ENCODE results near the gene PAX8. TPM values are rescaled to one million over a fixed set of nuclear protein-coding genes. Genes with fewer than 3 reads are reported as not detected.

Gene PAX8
- total RNA-seq, 5 donors from 2014 or later (not counting 1 experiment from before 2014, with no cell fraction given): 1.0 to 1.8 (median 1.3) TPM

DNA sequence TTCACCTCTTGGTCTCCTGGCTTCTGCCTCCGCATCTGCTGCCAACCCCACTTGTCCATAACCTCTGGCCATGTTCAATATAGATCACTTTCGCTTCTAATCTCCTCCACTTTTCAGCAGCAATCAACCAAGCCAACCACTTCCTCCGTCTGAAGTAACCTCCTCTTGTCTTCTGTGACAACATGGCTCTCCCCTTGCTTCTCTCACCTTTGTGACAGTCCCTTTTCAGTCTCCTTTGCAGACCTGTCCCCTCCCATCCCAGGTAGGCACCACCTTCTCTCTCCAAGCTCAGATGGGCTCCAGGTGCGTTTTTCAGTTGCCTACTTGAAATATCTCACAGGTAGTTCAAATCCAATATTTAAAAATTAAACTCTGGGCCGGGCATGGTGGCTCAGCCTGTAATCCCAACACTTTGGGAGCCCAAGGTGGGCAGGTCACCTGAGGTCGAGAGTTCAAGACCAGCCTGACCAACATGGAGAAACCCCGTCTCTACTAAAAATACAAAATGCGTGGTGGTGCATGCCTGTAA, 109.7 kb downstream of the PAX8 start:
- H3K36me3 Mint-ChIP-seq: no peaks in the 10 kb centered on the region
- H3K27ac Mint-ChIP-seq: peak overlapping the region; percentile 96 to 100
- H3K27me3 Mint-ChIP-seq: no peaks in the 10 kb centered on the region
- ChIA-PET CTCF (no interaction called here), POLR2A (interaction anchor here in 1 of 2 donors (1.1 kb wide), 1 partner anchor 11 kb away, joined by 3 read pairs; no protein-coding TSS in a partner anchor)
- peaks cover 0 to 3% (median 0%) of the 10 kb centered on the region in 3 donors for H3K9me3 Mint-ChIP-seq
- Histone ChIP-seq H3K27ac (ENCODE audit: low read length) (peak overlapping the region; percentile 85), H3K4me3 (ENCODE audit: control insufficient read depth in 1 of 2, extremely low read depth in 1 of 2, low read length in 1 of 2) (peak overlapping the region; percentile 11 to 13), H3K4me1 (ENCODE audit: control insufficient read depth in 1 of 2, extremely low read depth in 1 of 2, insufficient read depth in 2 of 2, low read length in 2 of 2) (peaks cover 50 to 74% of the 10 kb centered on the region in 2 experiments), H3K36me3 (ENCODE audit: control insufficient read depth in 2 of 2, extremely low read depth in 1 of 2, insufficient read depth in 1 of 2, low read length in 1 of 2) (no peaks in the 10 kb centered on the region), H3K27me3 (replicated peaks in 1 of 2; ENCODE audit: control insufficient read depth in 2 of 2, extremely low read depth in 1 of 2, insufficient read depth in 2 of 2, low read length in 1 of 2) (no peaks in the 10 kb centered on the region), H3K9me3 (no peaks in the 10 kb centered on the region)
- WGBS (ENCODE audit: insufficient coverage): 49% methylated on average over 7 of the region's 8 CpGs
- peak in 15 of 35 experiments; percentile 10 to 77 (median 37) for DNase-seq
- H3K4me1 Mint-ChIP-seq: peaks cover 84 to 91% (median 86%) of the 10 kb centered on the region in 3 donors
- peak overlapping the region; percentile 29 to 70 (median 62) for H3K4me3 Mint-ChIP-seq
- ATAC-seq (replicated peaks in 1 of 4): peak; percentile 50 to 60 (median 56)

DNA sequence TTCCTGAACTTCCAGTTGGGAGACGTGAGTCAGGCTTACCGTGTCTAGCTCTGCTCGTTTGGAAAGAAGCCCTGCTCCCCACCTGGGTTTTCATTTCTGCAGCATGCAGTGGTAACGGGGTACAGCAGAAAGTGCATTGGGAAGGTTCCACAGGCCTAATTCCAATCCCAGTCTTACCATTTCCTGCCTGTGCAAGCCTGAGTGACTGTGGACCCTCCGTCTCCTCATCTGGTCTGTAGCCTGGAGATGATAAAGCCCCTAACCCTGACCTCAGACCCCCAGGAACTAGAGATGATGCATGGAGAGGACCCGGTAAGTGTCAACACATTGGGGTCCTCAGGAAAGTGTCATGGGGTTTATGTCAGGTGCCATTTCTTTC, 110.8 kb downstream of the PAX8 start:
- peak overlapping the region in 2 of 3 donors; percentile 62 to 70 for H3K4me3 Mint-ChIP-seq
- Histone ChIP-seq H3K36me3 (ENCODE audit: control insufficient read depth in 2 of 2, extremely low read depth in 1 of 2, insufficient read depth in 1 of 2, low read length in 1 of 2) (no peaks in the 10 kb centered on the region), H3K4me3 (ENCODE audit: control insufficient read depth in 1 of 2, extremely low read depth in 1 of 2, low read length in 1 of 2) (no peak overlapping the region), H3K4me1 (ENCODE audit: control insufficient read depth in 1 of 2, extremely low read depth in 1 of 2, insufficient read depth in 2 of 2, low read length in 2 of 2) (peaks cover 46 to 64% of the 10 kb centered on the region in 2 experiments), H3K27me3 (replicated peaks in 1 of 2; ENCODE audit: control insufficient read depth in 2 of 2, extremely low read depth in 1 of 2, insufficient read depth in 2 of 2, low read length in 1 of 2) (no peaks in the 10 kb centered on the region), H3K27ac (ENCODE audit: low read length) (peak overlapping the region; percentile 85), H3K9me3 (no peaks in the 10 kb centered on the region)
- ATAC-seq (replicated peaks in 1 of 4) (no peak), DNase-seq (no peak)
- peaks cover 78 to 83% (median 79%) of the 10 kb centered on the region in 3 donors for H3K4me1 Mint-ChIP-seq
- ChIA-PET CTCF (interaction anchor here (0.6 to 1.5 kb wide), 3 partner anchors 30 to 200 kb away, joined by 3 to 7 read pairs (median 4); no protein-coding TSS in a partner anchor), POLR2A (interaction anchor here in 1 of 2 donors (0.5 to 1.1 kb wide), 2 partner anchors 12 to 56 kb away, joined by 3 read pairs; no protein-coding TSS in a partner anchor)
- H3K36me3 Mint-ChIP-seq: no peaks in the 10 kb centered on the region
- H3K27me3 Mint-ChIP-seq: no peaks in the 10 kb centered on the region
- H3K27ac Mint-ChIP-seq: peak overlapping the region; percentile 96 to 100
- WGBS (ENCODE audit: insufficient coverage): 94% methylated on average over 3 of the region's 6 CpGs
- peaks cover 0 to 3% (median 0%) of the 10 kb centered on the region in 3 donors for H3K9me3 Mint-ChIP-seq

DNA sequence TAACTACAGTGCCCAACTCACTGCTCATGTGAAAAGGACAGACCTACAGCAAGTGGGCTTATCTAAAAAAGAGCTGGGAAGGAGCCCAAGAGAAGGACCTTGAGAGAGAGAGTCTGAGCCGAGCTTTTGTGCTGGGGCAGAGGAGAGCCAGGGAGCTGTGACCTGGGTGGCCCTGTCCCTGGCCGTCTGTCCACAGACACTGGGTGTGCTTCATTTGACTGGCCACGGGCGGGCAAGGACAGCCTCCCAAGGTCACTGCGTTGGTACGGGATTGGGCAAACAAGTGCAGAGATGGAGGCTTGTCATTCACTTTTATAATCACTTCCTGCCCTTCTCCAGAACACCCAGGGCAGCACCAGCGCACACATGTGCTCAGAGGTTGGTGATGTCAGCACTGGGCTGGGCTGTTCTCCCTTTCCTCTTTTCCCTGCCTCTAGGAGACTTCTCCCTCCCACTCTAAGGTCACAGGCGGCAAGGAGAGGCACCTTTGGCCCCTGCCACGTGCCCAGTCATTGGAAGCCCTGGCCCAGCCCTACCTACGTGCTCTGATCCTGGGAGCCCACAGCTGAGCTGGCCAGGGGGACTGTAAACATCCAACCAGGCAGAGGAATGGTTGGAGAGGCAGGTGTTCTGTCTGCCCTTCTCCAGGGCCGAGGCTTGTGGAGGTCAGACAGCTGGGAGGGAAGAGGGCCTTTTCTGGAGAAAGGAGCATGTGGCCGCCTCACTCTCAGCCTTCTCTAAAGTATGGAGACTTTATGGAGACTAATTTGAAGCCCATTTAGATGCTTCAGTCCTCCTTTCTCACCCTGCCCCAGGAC, 111.4 kb downstream of the PAX8 start:
- no peak overlapping the region for H3K4me3 ChIP-seq (ENCODE audit: control insufficient read depth in 1 of 2, extremely low read depth in 1 of 2, low read length in 1 of 2)
- H3K4me1 ChIP-seq (ENCODE audit: control insufficient read depth in 1 of 2, extremely low read depth in 1 of 2, insufficient read depth in 2 of 2, low read length in 2 of 2): peaks cover 44 to 57% of the 10 kb centered on the region in 2 experiments
- ChIA-PET POLR2A (interaction anchor here in 1 of 2 donors (0.5 kb wide), 1 partner anchor 55 kb away, joined by 3 read pairs; no protein-coding TSS in a partner anchor), CTCF (interaction anchor here (0.9 to 2.1 kb wide), 4 partner anchors 11 to 37 kb away, joined by 3 to 14 read pairs (median 6); no protein-coding TSS in a partner anchor)
- Mint-ChIP-seq H3K27me3 (no peaks in the 10 kb centered on the region), H3K27ac (peak overlapping the region; percentile 96 to 100), H3K36me3 (no peaks in the 10 kb centered on the region), H3K4me1 (peaks cover 78 to 83% (median 79%) of the 10 kb centered on the region in 3 donors), H3K4me3 (peak overlapping the region; percentile 62 to 70 (median 63)), H3K9me3 (peaks cover 0 to 3% (median 0%) of the 10 kb centered on the region in 3 donors)
- peak in 10 of 35 experiments; percentile 16 to 61 (median 38) for DNase-seq
- ATAC-seq (replicated peaks in 1 of 4): peak; percentile 65 to 70 (median 68)
- H3K27me3 ChIP-seq (replicated peaks in 1 of 2; ENCODE audit: control insufficient read depth in 2 of 2, extremely low read depth in 1 of 2, insufficient read depth in 2 of 2, low read length in 1 of 2): no peaks in the 10 kb centered on the region
- WGBS (ENCODE audit: insufficient coverage): 69% methylated on average over 2 of the region's 12 CpGs
- no peaks in the 10 kb centered on the region for H3K9me3 ChIP-seq
- peak overlapping the region; percentile 85 for H3K27ac ChIP-seq (ENCODE audit: low read length)
- no peaks in the 10 kb centered on the region for H3K36me3 ChIP-seq (ENCODE audit: control insufficient read depth in 2 of 2, extremely low read depth in 1 of 2, insufficient read depth in 1 of 2, low read length in 1 of 2)

- Histone ChIP-seq H3K27ac (ENCODE audit: low read length) (peak overlapping the region; percentile 0), H3K27me3 (replicated peaks in 1 of 2; ENCODE audit: control insufficient read depth in 2 of 2, extremely low read depth in 1 of 2, insufficient read depth in 2 of 2, low read length in 1 of 2) (no peaks in the 10 kb centered on the region), H3K9me3 (no peaks in the 10 kb centered on the region), H3K4me1 (ENCODE audit: control insufficient read depth in 1 of 2, extremely low read depth in 1 of 2, insufficient read depth in 2 of 2, low read length in 2 of 2) (peaks cover 37 to 46% of the 10 kb centered on the region in 2 experiments), H3K36me3 (ENCODE audit: control insufficient read depth in 2 of 2, extremely low read depth in 1 of 2, insufficient read depth in 1 of 2, low read length in 1 of 2) (no peaks in the 10 kb centered on the region), H3K4me3 (ENCODE audit: control insufficient read depth in 1 of 2, extremely low read depth in 1 of 2, low read length in 1 of 2) (no peak overlapping the region)
- Mint-ChIP-seq H3K27me3 (no peaks in the 10 kb centered on the region), H3K9me3 (peaks cover 0 to 3% (median 0%) of the 10 kb centered on the region in 3 donors), H3K36me3 (no peaks in the 10 kb centered on the region), H3K4me1 (peaks cover 67 to 73% (median 69%) of the 10 kb centered on the region in 3 donors), H3K4me3 (no peak overlapping the region), H3K27ac (peak overlapping the region; percentile 96 to 100)
- 100% methylated on average over 3 of the region's 7 CpGs for WGBS (ENCODE audit: insufficient coverage)
- ChIA-PET CTCF (interaction anchor here (0.7 to 2.1 kb wide), 2 partner anchors 28 to 47 kb away, joined by 3 to 14 read pairs; no protein-coding TSS in a partner anchor), POLR2A (interaction anchor here in 1 of 2 donors (0.5 kb wide), 1 partner anchor 532 kb away, joined by 3 read pairs; no protein-coding TSS in a partner anchor)
- no peak for ATAC-seq (replicated peaks in 1 of 4)
- DNase-seq: no peak
These were observed 112.5 kb downstream of the PAX8 start for GRCh38 chr2:113166187-113166645.

Other genes starting within 250 kb of the PAX8 start
- not detected for gene IL36B, start 226.1 kb downstream of the PAX8 start, total RNA-seq
- not detected for gene IL36RN, start 219.7 kb downstream of the PAX8 start, total RNA-seq
- gene IL1F10, start 211.0 kb downstream of the PAX8 start, total RNA-seq: not detected
- gene IL1RN, start 151.3 kb downstream of the PAX8 start, total RNA-seq: not detected
- gene PSD4, start 105.0 kb downstream of the PAX8 start, total RNA-seq: 100 to 1,000 TPM; 145 to 217 (median 150) TPM
- gene ZNG1B, start 158.8 kb upstream of the PAX8 start, total RNA-seq: 10 to 100 TPM; 27.6 to 35.3 (median 33.4) TPM
- gene FOXD4L1, start 219.7 kb upstream of the PAX8 start, total RNA-seq: under 1 TPM in 3 of 5 donors, not detected in 2; 0.36 to 0.38 (median 0.38) TPM